CD4-positive, alpha-beta T cell (primary cell): Measurements from ENCODE around the gene AKAP12. TPM values are rescaled to one million over a fixed set of nuclear protein-coding genes. Genes with fewer than 3 reads are reported as not detected.

ENCODE experiments used
- ATAC-seq: fragments of 200-7000 bp; cut with Tn5 transposase; one replicate; pipeline ENCODE4 v1.10.0; 2022; ENCODE audit warnings: mild to moderate bottlenecking; ENCODE audit not compliant: poor library complexity
- CTCF ChIA-PET: fragments of 350-600 bp; sonication (Branson Sonifier 250); formaldehyde crosslinking; loops from one replicate; lab custom pipeline; 2021; ENCODE audit warnings: antibody characterized with exemption, inconsistent platforms; lab: Charles Lee
- POLR2A ChIA-PET: fragments of 350-600 bp; sonication (Branson Sonifier 250); formaldehyde crosslinking; loops from one replicate; lab custom pipeline; 2021; ENCODE audit warnings: antibody characterized with exemption, inconsistent platforms; lab: Charles Lee
- DNase-seq, 14 experiments: peaks; one replicate each; pipeline ENCODE4 v3.0.0-alpha.2; 2013 to 2020; ENCODE audit warnings: mixed read lengths in 2 of 14
- H3K27ac ChIP-seq, 2 donors: one replicate each; pipeline versions ENCODE4 v1.5.1 to v1.7.0; 2013; ENCODE audit warnings: low read length in 2 of 2, low read depth in 1 of 2, mild to moderate bottlenecking in 1 of 2
- H3K27me3 ChIP-seq, 2 experiments: 1 replicate in 1 of 2; 2 replicates in 1 of 2; pipeline versions ENCODE4 v1.6.1 to v1.7.0; 2013; ENCODE audit warnings: low read length in 2 of 2, control low read depth in 1 of 2, mild to moderate bottlenecking in 1 of 2, moderate library complexity in 1 of 2; ENCODE audit not compliant: insufficient read depth in 2 of 2, control insufficient read depth in 1 of 2
- H3K36me3 ChIP-seq: one replicate; pipeline ENCODE4 v1.6.1; 2013; ENCODE audit warnings: low read length, control low read depth; ENCODE audit not compliant: insufficient read depth
- H3K4me1 ChIP-seq: one replicate; pipeline ENCODE4 v1.6.1; 2013; ENCODE audit warnings: low read length, control low read depth; ENCODE audit not compliant: insufficient read depth
- H3K4me3 ChIP-seq: one replicate; pipeline ENCODE4 v1.5.1; 2013; ENCODE audit warnings: mild to moderate bottlenecking, low read length, moderate library complexity
- H3K9me3 ChIP-seq, 2 experiments: 1 replicate in 1 of 2; 2 replicates in 1 of 2; pipeline versions ENCODE4 v1.6.1 to v1.7.0; 2013; ENCODE audit warnings: low read length in 2 of 2, mild to moderate bottlenecking in 2 of 2, control low read depth in 1 of 2, moderate library complexity in 1 of 2; ENCODE audit not compliant: control insufficient read depth in 1 of 2, insufficient read depth in 1 of 2
- H3K27ac Mint-ChIP-seq: one replicate; pipeline ENCODE4 v1.8.0; 2020; ENCODE audit warnings: mixed read lengths
- H3K27me3 Mint-ChIP-seq: one replicate; pipeline ENCODE4 v1.8.0; 2021; ENCODE audit warnings: mixed read lengths
- H3K36me3 Mint-ChIP-seq: one replicate; pipeline ENCODE4 v1.8.0; 2021; ENCODE audit warnings: low read depth, mixed read lengths
- H3K4me1 Mint-ChIP-seq: one replicate; pipeline ENCODE4 v1.8.0; 2021; ENCODE audit warnings: low read depth, mixed read lengths
- H3K4me3 Mint-ChIP-seq: one replicate; pipeline ENCODE4 v1.8.0; 2020; ENCODE audit warnings: mild to moderate bottlenecking, mixed read lengths
- H3K9me3 Mint-ChIP-seq: one replicate; pipeline ENCODE4 v1.8.0; 2020; ENCODE audit warnings: mixed read lengths
- intact Hi-C, 2 experiments: fragments of 100-400 bp; cut with DNase I in 1 of 2; cut with micrococcal nuclease in 1 of 2; formaldehyde crosslinking; loops; one replicate each; pipeline versions ENCODE4 v1.15.1 to v1.9.0; 2023 to 2025; cut with DNase I, micrococcal nuclease
- total RNA-seq, 174 experiments: library from RNA in 2 of 174; stranded (reverse) in 2 of 174; gene quantifications; one replicate each; pipeline ENCODE4 v1.2.3 and lab custom pipeline; 2021 to 2026
- TF ChIP-seq, protein P1 (sequence below): fragments of 200-600 bp; IDR thresholded peaks from one replicate; pipeline ENCODE4 v1.8.0; 2022; ENCODE audit warnings: antibody characterized with exemption, mild to moderate bottlenecking

The AKAP12 gene
- total RNA-seq, 2 experiments from 2014 or later = 0.03 to 0.05 TPM

DNA sequence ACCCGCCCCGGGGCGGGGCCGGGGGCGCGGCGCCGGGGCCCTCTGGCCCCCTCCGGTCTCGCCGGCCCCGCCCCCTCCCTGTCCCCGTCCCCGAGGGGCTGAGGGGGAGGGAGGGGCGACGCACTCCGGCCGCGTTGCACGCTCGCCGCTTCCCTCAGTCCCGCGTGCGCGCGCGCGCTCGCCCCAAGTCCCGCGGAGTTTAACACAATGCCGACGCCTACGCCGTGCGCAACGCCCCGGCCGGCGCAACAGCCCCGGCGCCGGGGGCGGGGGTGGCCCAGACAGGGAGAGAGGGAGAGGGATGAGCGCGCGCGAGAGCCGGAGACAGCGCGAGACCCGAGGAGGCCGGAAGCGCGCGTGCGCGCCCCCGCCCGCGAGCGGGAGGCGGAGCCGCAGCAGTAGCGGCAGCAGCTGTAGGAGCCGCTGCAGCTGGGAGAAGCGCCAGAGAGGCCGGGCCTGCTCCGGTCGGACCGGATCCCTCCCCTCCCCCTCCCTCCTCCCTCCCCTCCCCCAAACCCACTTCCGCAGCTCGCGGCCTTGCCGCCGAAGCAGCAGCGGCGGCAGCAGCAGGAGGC is 150.6 kb downstream of the AKAP12 start:
- ATAC-seq (peak; percentile 73), DNase-seq (peak; percentile 92 to 100 (median 96))
- ChIA-PET CTCF (interaction anchor here (0.7 to 1.3 kb wide), 6 partner anchors 16 to 65 kb away, joined by 3 to 6 read pairs (median 3); partner anchors contain the start of gene RMND1), POLR2A (interaction anchor here (0.5 to 4.2 kb wide), 30 partner anchors 9 to 1593 kb away, joined by 3 to 108 read pairs (median 5); partner anchors contain the start of genes FBXO5 and RMND1)
- no peaks in the 10 kb centered on the region for H3K27me3 ChIP-seq
- Mint-ChIP-seq H3K4me3 (peak overlapping the region; percentile 95), H3K36me3 (peaks cover 25% of the 10 kb centered on the region), H3K27ac (peak overlapping the region; percentile 97), H3K27me3 (peaks cover 4% of the 10 kb centered on the region), H3K9me3 (no peaks in the 10 kb centered on the region), H3K4me1 (peaks cover 76% of the 10 kb centered on the region)
- peak overlapping the region; percentile 66 for H3K4me3 ChIP-seq
- H3K27ac ChIP-seq = peak overlapping the region in 1 of 2 donors; percentile 99
- H3K9me3 ChIP-seq = no peaks in the 10 kb centered on the region
- intact Hi-C loops = loop anchor here (1.0 kb wide), 1 partner anchor 62 kb away; the partner anchor contains the start of gene RMND1 (in 2 of the 2)
- no peaks in the 10 kb centered on the region for H3K36me3 ChIP-seq
- peaks cover 53% of the 10 kb centered on the region for H3K4me1 ChIP-seq
- TF ChIP-seq, protein P1, sequence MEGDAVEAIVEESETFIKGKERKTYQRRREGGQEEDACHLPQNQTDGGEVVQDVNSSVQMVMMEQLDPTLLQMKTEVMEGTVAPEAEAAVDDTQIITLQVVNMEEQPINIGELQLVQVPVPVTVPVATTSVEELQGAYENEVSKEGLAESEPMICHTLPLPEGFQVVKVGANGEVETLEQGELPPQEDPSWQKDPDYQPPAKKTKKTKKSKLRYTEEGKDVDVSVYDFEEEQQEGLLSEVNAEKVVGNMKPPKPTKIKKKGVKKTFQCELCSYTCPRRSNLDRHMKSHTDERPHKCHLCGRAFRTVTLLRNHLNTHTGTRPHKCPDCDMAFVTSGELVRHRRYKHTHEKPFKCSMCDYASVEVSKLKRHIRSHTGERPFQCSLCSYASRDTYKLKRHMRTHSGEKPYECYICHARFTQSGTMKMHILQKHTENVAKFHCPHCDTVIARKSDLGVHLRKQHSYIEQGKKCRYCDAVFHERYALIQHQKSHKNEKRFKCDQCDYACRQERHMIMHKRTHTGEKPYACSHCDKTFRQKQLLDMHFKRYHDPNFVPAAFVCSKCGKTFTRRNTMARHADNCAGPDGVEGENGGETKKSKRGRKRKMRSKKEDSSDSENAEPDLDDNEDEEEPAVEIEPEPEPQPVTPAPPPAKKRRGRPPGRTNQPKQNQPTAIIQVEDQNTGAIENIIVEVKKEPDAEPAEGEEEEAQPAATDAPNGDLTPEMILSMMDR = no peak

DNA sequence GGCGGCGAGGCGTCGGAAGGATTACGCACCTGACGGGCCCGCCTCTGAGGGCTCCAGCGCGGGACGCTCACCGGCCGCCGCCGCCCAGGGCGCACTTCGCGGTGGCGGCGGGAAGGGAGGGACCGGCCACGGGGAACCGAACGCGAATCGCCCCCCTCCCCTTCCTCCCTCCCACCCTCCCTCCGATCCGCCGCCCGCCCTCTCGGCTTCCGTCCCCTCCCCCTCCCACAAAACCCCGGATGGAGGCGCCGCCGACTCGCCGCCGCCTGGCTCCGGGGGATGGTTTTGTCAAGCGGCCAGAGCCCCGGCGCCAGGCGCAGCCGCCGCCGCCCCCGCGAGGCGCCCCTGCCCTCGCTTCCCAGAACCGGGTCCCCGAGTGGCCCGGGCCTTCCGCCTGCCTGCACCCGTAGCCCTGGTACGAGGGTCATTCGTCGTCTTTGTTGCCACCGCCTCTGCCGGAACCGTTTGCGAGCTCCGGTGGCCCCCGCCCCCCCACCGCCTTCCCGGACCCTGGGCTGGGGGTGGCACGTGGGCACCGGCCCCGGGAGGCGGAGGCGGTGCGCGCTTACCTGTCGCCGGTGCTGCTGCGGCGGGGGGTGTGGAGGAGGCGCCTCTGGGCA is 151.2 kb downstream of the AKAP12 start:
- Mint-ChIP-seq H3K4me1 (peaks cover 75% of the 10 kb centered on the region), H3K36me3 (peaks cover 28% of the 10 kb centered on the region), H3K9me3 (no peaks in the 10 kb centered on the region), H3K4me3 (peak overlapping the region; percentile 99), H3K27me3 (peaks cover 4% of the 10 kb centered on the region), H3K27ac (peak overlapping the region; percentile 98)
- POLR2A ChIA-PET = interaction anchor here (0.6 to 4.2 kb wide), 23 partner anchors 8 to 919 kb away, joined by 3 to 108 read pairs (median 7); partner anchors contain the start of gene RMND1
- DNase-seq (peak in 13 of 14 experiments; percentile 74 to 92 (median 82)), ATAC-seq (peak; percentile 5)
- no peaks in the 10 kb centered on the region for H3K9me3 ChIP-seq
- TF ChIP-seq, protein P1 = no peak
- CTCF ChIA-PET = interaction anchor here (0.9 to 1.3 kb wide), 2 partner anchors 15 to 66 kb away, joined by 3 to 4 read pairs; no protein-coding TSS in a partner anchor
- no peaks in the 10 kb centered on the region for H3K36me3 ChIP-seq
- H3K27me3 ChIP-seq = no peaks in the 10 kb centered on the region
- peak overlapping the region; percentile 69 to 99 for H3K27ac ChIP-seq
- H3K4me1 ChIP-seq = peaks cover 59% of the 10 kb centered on the region
- H3K4me3 ChIP-seq = peak overlapping the region; percentile 66
- intact Hi-C loops = loop anchor here (1.0 kb wide), 1 partner anchor 61 kb away; the partner anchor contains the start of gene RMND1 (in 2 of the 2)
